Activated T-cell treated with anti-CD3 and anti-CD28 coated beads, Interleukin-2, amount 50 U/mL, for 24 hours (primary cell): ENCODE data around the gene ARHGAP22.

Experiments
- DNase-seq: peaks from one replicate; pipeline ENCODE4 v3.0.0-alpha.2; 2020
- H3K27ac Mint-ChIP-seq: 2 replicates; pipeline ENCODE4 v1.8.0; 2020; ENCODE audit warnings: mild to moderate bottlenecking, mixed read lengths
- H3K27me3 Mint-ChIP-seq: 2 replicates; pipeline ENCODE4 v1.8.0; 2020; ENCODE audit warnings: mixed read lengths
- H3K36me3 Mint-ChIP-seq: 2 replicates; pipeline ENCODE4 v1.8.0; 2020; ENCODE audit warnings: low read depth, mixed read lengths
- H3K4me1 Mint-ChIP-seq: 2 replicates; pipeline ENCODE4 v1.8.0; 2020; ENCODE audit warnings: low read depth, mixed read lengths
- H3K4me3 Mint-ChIP-seq: 2 replicates; pipeline ENCODE4 v1.8.0; 2020; ENCODE audit warnings: mild to moderate bottlenecking, moderate library complexity, mixed read lengths
- H3K9me3 Mint-ChIP-seq: 2 replicates; pipeline ENCODE4 v1.8.0; 2020; ENCODE audit warnings: mixed read lengths

Gene ARHGAP22

DNA sequence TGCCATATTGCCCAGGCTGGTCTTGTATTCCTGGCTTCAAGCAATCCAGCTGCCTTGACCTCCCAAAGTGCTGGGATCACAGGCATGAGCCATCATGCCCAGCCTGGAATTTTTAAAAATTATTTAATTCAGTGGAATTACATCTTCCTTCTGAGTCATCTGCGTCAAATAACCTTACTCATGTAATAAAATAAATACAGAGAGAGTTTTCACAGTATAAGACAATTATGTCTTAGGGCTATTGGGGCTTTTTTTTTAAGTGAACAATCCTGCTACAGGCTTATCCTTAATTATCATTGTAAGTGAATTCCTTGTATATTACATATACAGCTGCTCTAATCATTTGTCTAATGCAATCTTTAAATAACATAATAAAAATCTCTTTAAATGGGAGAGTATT lies 190.1 kb downstream of the ARHGAP22 start:
- no peaks in the 10 kb centered on the region for H3K4me1 Mint-ChIP-seq
- H3K36me3 Mint-ChIP-seq = peaks cover 22% of the 10 kb centered on the region
- H3K27ac Mint-ChIP-seq = no peak overlapping the region
- no peak overlapping the region for H3K4me3 Mint-ChIP-seq
- no peak for DNase-seq
- H3K9me3 Mint-ChIP-seq = peaks cover 13% of the 10 kb centered on the region
- no peaks in the 10 kb centered on the region for H3K27me3 Mint-ChIP-seq

DNA sequence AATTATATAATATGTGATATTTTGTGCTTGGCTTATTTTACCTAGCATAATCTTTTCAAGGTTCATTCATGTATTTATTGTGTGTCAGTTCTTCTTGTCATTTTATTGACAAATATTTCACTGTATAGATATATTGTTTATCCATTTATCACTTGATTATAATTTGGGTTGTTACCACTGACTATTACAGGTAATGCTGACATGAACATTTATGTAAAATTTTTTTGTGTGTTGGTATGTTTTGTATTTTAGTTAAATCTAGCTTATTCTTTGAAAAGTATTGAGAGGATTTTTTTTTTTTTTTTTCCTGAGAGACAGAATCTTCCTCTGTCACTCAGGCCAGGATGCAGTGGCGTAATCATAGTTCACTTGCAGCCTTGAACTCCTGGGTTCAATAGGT lies 190.7 kb downstream of the ARHGAP22 start:
- Mint-ChIP-seq H3K27ac (no peak overlapping the region), H3K27me3 (no peaks in the 10 kb centered on the region), H3K4me3 (no peak overlapping the region), H3K36me3 (peaks cover 17% of the 10 kb centered on the region), H3K4me1 (no peaks in the 10 kb centered on the region), H3K9me3 (peaks cover 13% of the 10 kb centered on the region)
- no peak for DNase-seq

DNA sequence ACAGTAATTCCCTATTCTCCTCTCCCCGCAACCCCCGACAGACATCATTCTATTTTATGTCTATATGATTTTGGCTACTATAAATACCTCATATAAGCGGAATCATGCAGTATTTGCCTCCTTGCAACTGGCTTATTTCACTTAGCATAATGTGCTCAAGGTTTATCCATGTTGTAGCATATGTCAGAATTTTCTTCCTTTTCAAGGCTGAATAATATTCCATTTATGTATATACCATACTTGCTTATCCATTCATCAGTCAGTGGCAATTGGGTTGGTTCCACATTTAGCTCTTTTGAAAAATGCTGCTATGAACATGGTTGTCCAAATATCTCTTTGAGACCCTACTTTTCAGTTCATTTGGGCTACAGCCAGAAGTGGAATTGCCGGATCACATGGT lies 191.9 kb downstream of the ARHGAP22 start:
- no peaks in the 10 kb centered on the region for H3K4me1 Mint-ChIP-seq
- H3K27me3 Mint-ChIP-seq = no peaks in the 10 kb centered on the region
- DNase-seq = no peak
- H3K9me3 Mint-ChIP-seq = peaks cover 13% of the 10 kb centered on the region
- no peak overlapping the region for H3K4me3 Mint-ChIP-seq
- H3K27ac Mint-ChIP-seq = no peak overlapping the region
- H3K36me3 Mint-ChIP-seq = peaks cover 17% of the 10 kb centered on the region

DNA sequence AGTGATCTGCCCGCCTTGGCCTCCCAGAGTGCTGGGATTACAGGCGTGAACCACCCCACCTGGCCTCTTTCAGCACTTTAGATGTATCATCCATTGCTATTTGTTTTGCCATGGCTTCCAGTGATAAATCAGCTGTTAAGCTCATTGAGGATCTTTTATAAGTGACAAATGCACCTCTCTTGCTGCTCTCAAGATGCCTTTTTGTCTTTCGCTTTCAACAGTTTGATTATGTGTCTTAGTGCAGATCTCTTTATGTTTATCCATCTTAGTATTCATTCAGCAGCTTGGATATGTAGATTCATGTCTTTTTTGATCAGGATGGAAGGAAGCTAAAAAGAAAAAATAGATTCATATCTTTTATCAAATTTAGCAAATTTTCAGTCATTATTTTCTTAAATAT lies 192.8 kb downstream of the ARHGAP22 start:
- H3K4me1 Mint-ChIP-seq = no peaks in the 10 kb centered on the region
- H3K4me3 Mint-ChIP-seq = no peak overlapping the region
- peaks cover 17% of the 10 kb centered on the region for H3K36me3 Mint-ChIP-seq
- DNase-seq = no peak
- H3K27ac Mint-ChIP-seq = no peak overlapping the region
- no peaks in the 10 kb centered on the region for H3K27me3 Mint-ChIP-seq
- peaks cover 13% of the 10 kb centered on the region for H3K9me3 Mint-ChIP-seq

DNA sequence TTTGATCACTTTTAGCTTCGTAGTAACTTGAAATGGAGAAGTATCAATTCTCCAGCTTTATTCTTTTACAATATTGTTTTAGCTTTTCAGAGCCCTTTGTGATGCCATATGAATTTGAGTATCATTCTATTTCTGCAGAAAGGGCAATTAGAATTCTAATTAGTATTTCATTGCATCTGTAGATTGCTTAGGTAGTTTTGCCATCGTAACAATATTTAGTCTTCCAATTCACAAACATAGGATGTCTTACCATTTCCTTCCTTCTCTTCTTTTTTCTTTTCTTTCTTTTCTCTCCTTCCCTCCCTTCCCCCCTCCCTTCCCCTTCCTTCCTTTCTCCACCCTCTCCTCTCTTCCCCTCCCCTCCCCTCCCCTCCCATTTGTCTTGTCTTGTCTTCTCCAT lies 193.4 kb downstream of the ARHGAP22 start:
- no peak overlapping the region for H3K4me3 Mint-ChIP-seq
- H3K27ac Mint-ChIP-seq = no peak overlapping the region
- peaks cover 13% of the 10 kb centered on the region for H3K9me3 Mint-ChIP-seq
- H3K27me3 Mint-ChIP-seq = no peaks in the 10 kb centered on the region
- no peaks in the 10 kb centered on the region for H3K4me1 Mint-ChIP-seq
- H3K36me3 Mint-ChIP-seq = peaks cover 17% of the 10 kb centered on the region
- DNase-seq = no peak

DNA sequence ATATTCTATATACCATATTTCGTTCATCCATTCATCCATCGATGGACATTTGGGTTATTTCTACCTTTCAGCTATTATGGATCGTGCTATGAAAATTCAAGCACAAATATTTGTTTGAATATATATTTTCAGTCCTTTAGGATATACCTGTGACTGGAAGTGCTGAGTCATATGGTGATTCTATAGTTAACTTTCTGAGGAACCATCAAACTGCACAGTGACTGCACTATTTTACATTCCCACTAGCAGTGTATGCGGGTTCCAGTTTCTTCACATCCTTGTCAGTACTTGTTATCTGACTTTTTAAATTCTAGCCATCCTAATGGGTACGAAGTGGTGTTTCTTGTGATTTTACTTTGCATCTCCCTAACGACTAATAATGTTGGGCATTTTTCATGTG lies 194.4 kb downstream of the ARHGAP22 start:
- Mint-ChIP-seq H3K9me3 (peaks cover 13% of the 10 kb centered on the region), H3K4me3 (no peak overlapping the region), H3K4me1 (peaks cover 3% of the 10 kb centered on the region), H3K36me3 (peaks cover 19% of the 10 kb centered on the region), H3K27me3 (no peaks in the 10 kb centered on the region), H3K27ac (no peak overlapping the region)
- no peak for DNase-seq

DNA sequence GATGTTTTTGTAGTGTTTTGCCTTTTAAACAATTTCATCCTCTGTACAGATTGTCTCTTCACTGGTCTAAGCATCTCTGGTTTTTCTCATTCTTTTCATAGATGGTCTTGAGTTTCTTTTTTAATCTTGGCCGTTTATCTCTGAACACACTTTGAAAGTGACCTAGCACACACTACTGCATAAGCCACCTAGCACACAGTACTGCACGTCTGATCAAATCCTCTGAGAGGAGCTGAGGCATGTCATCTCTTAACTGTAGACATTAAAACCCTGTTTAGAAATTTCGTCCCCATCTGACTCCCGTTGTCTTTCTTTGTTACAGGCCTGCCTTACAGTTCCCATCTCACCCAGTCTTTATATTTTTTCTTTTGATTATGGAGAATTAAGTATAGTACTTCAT lies 198.2 kb downstream of the ARHGAP22 start:
- Mint-ChIP-seq H3K27me3 (no peaks in the 10 kb centered on the region), H3K9me3 (peaks cover 2% of the 10 kb centered on the region), H3K36me3 (peaks cover 19% of the 10 kb centered on the region), H3K27ac (no peak overlapping the region), H3K4me1 (peaks cover 3% of the 10 kb centered on the region), H3K4me3 (no peak overlapping the region)
- DNase-seq = no peak

DNA sequence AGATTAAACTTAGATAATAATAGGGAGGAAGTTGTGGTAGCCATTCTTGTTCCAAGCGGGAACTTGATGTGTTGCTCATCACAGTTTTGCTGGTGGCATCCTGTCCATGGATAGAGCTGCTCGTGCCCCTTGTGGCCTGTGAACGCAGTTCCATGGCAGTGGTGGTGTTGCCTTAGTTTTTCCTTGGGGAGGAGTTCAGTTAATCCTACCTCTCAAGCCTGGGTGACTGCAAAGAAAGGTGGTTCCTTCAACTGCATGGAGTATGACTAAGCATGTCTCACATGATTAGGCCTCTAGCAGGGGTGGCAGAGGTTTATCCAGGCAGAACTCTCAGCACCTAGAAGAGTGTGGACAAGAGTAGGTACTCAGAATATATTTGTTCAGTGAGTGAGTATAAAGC lies 198.7 kb downstream of the ARHGAP22 start:
- Mint-ChIP-seq H3K9me3 (peaks cover 2% of the 10 kb centered on the region), H3K36me3 (peaks cover 19% of the 10 kb centered on the region), H3K27ac (no peak overlapping the region), H3K4me3 (no peak overlapping the region), H3K4me1 (peaks cover 3% of the 10 kb centered on the region), H3K27me3 (no peaks in the 10 kb centered on the region)
- DNase-seq = no peak

DNA sequence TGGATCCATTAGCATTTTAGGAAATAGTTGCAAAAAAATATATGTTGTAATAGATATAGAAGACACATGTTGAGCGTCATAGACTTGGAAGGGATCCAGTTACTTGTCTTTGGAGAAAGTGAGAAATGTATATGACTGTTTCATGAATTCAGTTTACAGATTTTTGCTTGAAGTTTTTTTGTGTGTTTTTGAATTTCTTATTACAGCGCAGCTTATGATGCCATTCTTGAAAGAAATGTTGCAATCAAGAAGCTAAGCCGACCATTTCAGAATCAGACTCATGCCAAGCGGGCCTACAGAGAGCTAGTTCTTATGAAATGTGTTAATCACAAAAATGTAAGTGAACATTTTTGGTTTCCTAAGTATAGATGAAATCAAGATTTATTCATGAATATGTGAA lies 200.2 kb downstream of the ARHGAP22 start:
- no peak for DNase-seq
- H3K4me1 Mint-ChIP-seq = peaks cover 16% of the 10 kb centered on the region
- H3K4me3 Mint-ChIP-seq = no peak overlapping the region
- H3K36me3 Mint-ChIP-seq = peaks cover 19% of the 10 kb centered on the region
- no peak overlapping the region for H3K27ac Mint-ChIP-seq
- no peaks in the 10 kb centered on the region for H3K27me3 Mint-ChIP-seq
- no peaks in the 10 kb centered on the region for H3K9me3 Mint-ChIP-seq

DNA sequence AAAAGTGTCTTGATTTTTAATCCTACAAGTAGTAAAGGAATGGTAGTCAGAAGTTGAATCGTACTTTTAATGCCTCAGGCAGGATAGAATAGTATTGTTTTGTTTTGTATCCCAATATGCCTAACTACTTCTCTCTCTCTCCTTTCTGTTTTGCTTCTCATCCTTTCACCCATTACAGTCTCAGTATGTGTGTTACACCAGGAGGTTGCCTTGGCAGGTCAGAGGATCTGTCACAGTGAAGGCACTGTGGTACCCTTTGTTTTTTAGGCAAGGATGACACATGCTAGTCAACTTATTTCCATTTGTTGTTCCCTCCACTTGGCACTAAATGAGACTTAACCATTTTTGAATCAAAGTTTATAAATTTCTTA lies 204.0 kb downstream of the ARHGAP22 start:
- H3K36me3 Mint-ChIP-seq = peaks cover 15% of the 10 kb centered on the region
- H3K27ac Mint-ChIP-seq = no peak overlapping the region
- H3K27me3 Mint-ChIP-seq = no peaks in the 10 kb centered on the region
- no peak for DNase-seq
- H3K4me1 Mint-ChIP-seq = peaks cover 33% of the 10 kb centered on the region
- H3K9me3 Mint-ChIP-seq = no peaks in the 10 kb centered on the region
- no peak overlapping the region for H3K4me3 Mint-ChIP-seq

DNA sequence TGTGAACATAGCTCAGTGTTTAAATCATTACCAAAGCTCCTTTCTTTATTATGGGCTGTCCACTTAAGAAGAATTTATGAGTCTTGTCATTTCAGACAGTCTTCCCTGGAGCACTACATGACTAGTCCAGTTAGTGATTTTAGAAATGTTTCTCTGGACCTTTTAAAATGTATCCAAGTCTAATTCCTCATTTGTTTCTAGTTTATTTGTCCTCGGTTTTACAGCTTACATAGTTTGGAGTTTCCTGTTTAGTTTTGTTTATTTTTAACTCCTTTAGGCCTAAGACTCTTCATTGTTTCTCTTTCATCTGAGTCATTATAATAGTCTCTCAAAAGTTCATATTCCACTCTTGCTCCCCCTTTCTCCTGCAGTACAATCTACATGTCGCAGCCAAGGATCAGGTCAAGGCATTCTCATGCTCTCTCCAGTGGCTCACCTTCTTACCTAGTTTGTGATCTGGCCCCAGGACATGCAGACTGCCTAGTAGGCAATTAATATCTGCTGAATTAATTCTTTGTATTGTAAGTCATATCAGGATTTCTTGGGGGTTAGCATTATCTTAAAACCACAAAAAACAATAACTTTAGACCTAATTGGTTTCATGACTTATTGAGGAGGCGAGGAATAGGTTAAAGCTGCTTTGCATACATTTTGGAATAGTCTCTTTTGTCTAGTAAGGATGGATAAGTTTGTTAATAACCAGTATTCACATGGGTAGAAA lies 204.6 kb downstream of the ARHGAP22 start:
- Mint-ChIP-seq H3K27ac (no peak overlapping the region), H3K4me1 (peaks cover 33% of the 10 kb centered on the region), H3K4me3 (no peak overlapping the region)

DNA sequence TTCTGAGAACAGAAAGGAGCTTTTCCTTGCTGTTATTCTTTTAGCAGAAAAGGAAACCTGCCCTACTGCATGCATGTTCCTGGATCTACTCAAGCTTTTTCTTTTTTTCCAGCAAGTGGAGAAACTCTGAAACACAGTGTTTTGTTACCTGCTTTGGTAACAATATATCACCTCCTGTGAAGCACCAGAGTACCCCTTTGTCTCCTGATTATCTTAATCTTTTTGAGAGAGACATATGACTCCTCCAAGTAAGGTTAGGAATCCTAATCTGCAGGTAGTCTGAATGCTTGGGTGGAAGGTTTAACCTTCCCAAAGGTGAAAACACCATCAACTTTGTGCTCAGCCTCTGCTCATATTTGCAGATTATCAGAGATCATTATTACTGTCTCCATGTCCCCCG lies 205.3 kb downstream of the ARHGAP22 start:
- Mint-ChIP-seq H3K27ac (no peak overlapping the region), H3K4me1 (peaks cover 33% of the 10 kb centered on the region), H3K36me3 (peaks cover 5% of the 10 kb centered on the region)

More for the DNA sequence above, 204.6 kb downstream of the ARHGAP22 start:
- H3K9me3 Mint-ChIP-seq = no peaks in the 10 kb centered on the region
- H3K27me3 Mint-ChIP-seq = no peaks in the 10 kb centered on the region
- peaks cover 12% of the 10 kb centered on the region for H3K36me3 Mint-ChIP-seq
- no peak for DNase-seq

DNA sequence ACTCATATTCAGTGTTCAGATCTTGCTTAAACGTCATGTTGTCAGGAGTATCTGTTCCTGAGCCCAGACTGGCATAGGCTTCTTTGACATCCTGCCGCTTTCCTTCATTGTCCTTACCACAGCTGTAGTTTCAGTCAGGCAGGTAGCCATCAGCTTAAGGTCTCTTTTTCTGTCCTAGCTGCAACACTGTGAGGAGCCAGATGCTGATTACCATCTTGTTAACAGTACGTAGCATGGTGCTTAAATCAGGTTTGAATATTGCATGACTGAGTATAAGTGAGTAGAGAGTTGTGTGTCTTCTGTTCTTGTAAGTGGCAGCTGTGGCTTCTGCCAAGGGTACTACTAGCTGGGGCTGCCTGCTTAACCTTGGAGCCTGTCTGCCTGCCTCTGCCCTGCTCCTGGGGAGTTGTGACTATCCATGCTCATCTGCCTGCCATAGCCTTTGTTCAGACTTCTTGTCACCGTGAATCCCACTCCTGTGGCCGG lies 205.8 kb downstream of the ARHGAP22 start:
- DNase-seq = no peak
- Mint-ChIP-seq H3K27ac (no peak overlapping the region), H3K4me3 (no peak overlapping the region), H3K9me3 (no peaks in the 10 kb centered on the region), H3K27me3 (no peaks in the 10 kb centered on the region), H3K36me3 (peaks cover 2% of the 10 kb centered on the region), H3K4me1 (peaks cover 33% of the 10 kb centered on the region)

More for the DNA sequence above, 205.3 kb downstream of the ARHGAP22 start:
- Mint-ChIP-seq H3K9me3 (no peaks in the 10 kb centered on the region), H3K4me3 (no peak overlapping the region), H3K27me3 (no peaks in the 10 kb centered on the region)
- no peak for DNase-seq

DNA sequence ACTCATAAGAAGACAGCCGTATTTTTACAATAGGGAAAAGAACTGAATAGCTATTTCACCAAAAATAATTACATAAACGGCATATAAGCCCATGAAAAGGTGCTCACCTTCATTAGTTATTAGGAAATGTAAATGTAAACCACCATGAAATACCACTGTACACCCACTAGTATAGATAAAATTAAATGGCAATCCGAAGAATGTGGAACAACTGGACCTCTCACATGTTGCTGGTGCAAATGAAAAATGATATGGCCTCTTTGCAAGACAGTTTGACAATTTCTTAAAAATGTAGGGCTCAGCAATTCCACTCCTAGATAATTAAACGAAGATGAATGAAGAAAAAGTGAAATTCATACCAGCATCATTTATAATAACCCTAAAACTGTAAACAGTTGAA lies 206.6 kb downstream of the ARHGAP22 start:
- Mint-ChIP-seq H3K27me3 (no peaks in the 10 kb centered on the region), H3K27ac (no peak overlapping the region), H3K4me1 (peaks cover 38% of the 10 kb centered on the region), H3K9me3 (no peaks in the 10 kb centered on the region), H3K4me3 (no peak overlapping the region), H3K36me3 (peaks cover 2% of the 10 kb centered on the region)
- DNase-seq = no peak
